GM20000 (cell line): ENCODE results near the gene CST4.
"Not testable (repeated sequence)": the region's sequence is repeated elsewhere in the genome, so short reads cannot be mapped to it uniquely, and the experiment has no call there.

Experiments
- DNase-seq: peaks from one replicate; pipeline ENCODE4 v3.0.0; 2012; ENCODE audit warnings: low spot score
- CTCF ChIP-seq: IDR thresholded peaks from 2 replicates; pipeline ENCODE4 v1.5.1; 2012; ENCODE audit warnings: mild to moderate bottlenecking, control low read depth; ENCODE audit errors: extremely low read depth, missing control alignments

CST4 gene

GRCh38 chr20:23691675-23692074 is 2.8 kb upstream of the CST4 start:
- no peak for TF ChIP-seq CTCF
- no peak for DNase-seq

DNA sequence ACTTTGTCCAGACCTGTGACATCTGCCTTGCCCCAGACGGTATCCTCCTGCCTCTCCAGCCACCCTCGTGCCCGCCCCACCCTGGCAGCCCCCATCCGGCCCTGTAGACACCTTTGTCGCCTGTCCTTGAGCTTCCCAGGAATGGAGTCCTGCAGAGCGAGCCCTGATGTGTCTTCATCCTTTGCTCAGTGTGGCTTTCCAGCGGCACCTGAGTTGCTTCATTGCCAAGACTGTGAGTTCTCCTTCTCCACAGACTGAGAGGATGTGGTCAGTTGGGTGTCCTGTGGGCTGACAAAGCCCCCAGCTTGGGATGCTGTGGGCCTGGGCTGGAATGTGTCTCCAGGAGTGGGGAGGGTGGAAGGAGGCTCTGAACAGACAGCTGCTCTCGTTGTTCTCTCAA is 1.7 kb upstream of the CST4 start:
- DNase-seq, result no peak
- TF ChIP-seq CTCF, result no peak

DNA sequence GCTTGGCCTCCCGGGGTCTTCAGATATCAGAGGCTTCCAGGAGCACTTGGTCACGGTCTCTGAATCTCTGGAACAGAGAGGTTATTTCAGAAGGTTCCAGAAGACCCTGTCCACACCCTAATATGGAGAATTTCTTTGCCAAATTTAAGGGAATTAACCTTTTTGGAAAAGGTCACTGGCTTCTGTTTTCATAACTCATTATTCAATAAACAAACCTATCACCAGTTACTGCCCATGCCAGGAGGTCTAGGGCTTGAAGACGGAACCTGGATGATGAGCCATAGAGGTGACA is 507 bp upstream of the CST4 start:
- no peak for DNase-seq
- no peak for TF ChIP-seq CTCF

GRCh38 chr20:23687986-23688385 is 852 bp downstream of the CST4 start:
- TF ChIP-seq CTCF, result no peak
- no peak for DNase-seq

DNA sequence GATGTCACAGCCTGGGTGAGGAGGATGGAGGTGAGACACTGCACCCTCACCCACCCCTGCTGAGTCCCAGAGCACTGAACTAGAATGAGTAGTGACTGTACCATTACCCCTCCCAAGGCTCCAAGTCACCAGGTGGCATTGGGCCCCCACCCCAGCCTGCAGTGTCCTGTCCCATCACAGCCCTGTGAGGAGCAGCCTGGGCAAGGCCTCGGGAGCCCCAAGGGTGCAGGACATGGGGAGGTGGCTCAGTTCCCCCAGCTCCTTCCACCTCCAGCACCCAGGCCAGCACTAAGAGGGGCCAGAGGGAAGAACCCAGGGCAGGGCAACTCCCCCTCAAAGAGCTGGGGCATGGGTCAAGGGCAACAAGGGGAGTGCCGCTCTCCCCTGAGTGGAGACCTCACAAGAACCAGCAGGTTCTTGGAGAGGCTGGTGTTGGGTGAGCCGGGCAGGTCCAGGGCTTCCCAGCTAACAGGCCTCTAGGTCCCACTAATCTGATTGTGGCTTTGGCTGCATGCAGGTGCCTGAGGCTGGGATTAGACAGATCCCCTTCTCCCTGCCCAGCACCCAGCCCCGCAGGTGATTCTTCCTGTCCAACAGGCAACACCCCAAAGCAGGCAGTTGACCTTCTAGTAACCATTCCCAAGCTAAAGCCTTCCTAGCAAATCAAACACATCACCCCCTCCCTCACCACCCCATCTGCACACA is 2.6 kb downstream of the CST4 start:
- DNase-seq, result no peak
- TF ChIP-seq CTCF, result no peak

DNA sequence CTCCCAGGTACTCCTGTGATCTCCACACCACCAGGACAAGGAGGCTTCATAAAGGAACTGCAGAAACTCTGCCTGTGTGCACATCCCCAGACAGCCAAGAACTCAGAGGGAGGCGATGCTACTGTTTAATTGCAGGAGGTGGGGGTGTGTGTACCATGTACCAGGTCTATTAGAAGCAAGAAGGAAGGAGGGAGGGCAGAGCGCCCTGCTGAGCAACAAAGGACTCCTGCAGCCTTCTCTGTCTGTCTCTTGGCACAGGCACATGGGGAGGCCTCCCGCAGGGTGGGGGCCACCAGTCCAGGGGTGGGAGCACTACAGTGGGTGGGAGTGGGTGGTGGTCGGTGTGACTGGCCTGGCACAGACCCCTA is 3.3 kb downstream of the CST4 start:
- DNase-seq, result not testable (repeated sequence)

DNA sequence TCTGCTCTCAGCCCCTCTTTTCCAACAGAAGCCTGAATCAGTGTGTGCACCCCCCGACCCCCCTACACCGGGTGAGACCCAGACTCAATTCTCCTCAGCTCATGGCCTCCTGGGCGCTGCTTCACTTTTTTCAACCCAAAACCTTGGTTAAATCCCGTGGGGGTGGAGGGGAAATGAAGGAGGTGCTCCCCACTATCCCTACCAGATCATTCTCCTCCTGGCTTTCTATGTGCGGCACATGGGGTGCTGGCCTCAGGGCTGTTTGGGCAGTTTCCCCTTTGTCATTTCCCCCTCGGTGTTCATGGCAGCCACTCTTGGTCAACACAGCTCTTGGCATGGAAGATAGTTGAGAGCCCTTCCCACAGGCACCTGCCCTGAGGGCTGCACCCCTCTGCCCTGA is 4.6 kb downstream of the CST4 start:
- TF ChIP-seq CTCF, result no peak

DNA sequence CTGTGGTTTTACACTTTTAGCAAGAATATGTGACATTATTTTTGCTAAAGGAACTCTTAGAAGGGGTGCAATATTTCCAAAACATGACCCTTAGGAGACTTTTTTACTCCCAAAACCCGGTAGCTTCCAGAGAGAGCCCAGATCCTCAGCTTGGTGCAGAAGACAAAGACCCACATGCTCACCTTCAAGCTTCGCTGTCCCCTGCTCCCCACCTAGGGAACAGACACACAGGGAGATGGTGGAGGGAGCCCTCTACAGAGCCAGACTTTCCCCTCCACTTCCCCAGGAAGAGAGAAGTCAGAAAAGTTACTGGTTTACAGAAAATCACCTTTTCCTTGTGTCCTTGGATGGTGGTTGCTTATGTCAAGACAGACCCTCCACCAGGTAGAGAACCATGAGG is 5.0 kb downstream of the CST4 start:
- TF ChIP-seq CTCF, result no peak
- DNase-seq, result no peak

More for the DNA sequence above, 4.6 kb downstream of the CST4 start:
- DNase-seq, result no peak
